ENCODE data around the gene SETD5.

- no peak for TF ChIP-seq POLR2AphosphoS5 (IDR thresholded peaks at IDR 0.05)
- TF ChIP-seq EP300 (IDR thresholded peaks at IDR 0.05) = no peak
- no peak for TF ChIP-seq POLR2A (IDR thresholded peaks at IDR 0.05)
- no peak for TF ChIP-seq CTCF (IDR thresholded peaks at IDR 0.05)
Observed at GRCh38 chr3:9411302-9411701, 13.9 kb downstream of the SETD5 start.

Data from stomach (tissue), 4 donors.